Measurements from ENCODE around the gene PPP2R5A.

DNA sequence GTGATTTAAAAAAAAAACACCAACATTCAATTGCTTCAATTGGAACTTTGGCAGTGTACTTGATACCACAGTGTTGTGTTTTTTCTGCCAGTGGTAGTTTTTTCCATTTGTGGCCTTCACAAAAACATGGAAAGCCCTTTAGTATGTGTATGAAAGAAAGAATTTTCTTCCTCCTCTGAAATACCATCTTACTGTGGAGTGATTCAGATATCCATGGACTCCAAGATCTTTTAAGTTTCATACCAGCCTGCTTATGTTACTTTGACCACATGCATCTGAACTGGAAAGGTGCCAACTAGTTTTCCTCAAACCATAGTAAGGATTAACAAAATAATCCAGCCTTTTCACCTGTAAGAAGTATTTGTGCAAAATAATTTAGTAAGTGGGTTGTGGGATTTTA is 3.4 kb downstream of the PPP2R5A start:
- no peak for TF ChIP-seq SP2 (tag by site-specific recombination; IDR thresholded peaks at IDR 0.05)
- TF ChIP-seq ZNF768 (tag by site-specific recombination; IDR thresholded peaks at IDR 0.05), result no peak
- no peak for TF ChIP-seq TCF7L2 (IDR thresholded peaks at IDR 0.05; ENCODE audit: borderline replicate concordance, low read depth, low read length)
- no peak for TF ChIP-seq ZNF169 (tag by site-specific recombination; IDR thresholded peaks at IDR 0.05)
- TF ChIP-seq, protein P1, sequence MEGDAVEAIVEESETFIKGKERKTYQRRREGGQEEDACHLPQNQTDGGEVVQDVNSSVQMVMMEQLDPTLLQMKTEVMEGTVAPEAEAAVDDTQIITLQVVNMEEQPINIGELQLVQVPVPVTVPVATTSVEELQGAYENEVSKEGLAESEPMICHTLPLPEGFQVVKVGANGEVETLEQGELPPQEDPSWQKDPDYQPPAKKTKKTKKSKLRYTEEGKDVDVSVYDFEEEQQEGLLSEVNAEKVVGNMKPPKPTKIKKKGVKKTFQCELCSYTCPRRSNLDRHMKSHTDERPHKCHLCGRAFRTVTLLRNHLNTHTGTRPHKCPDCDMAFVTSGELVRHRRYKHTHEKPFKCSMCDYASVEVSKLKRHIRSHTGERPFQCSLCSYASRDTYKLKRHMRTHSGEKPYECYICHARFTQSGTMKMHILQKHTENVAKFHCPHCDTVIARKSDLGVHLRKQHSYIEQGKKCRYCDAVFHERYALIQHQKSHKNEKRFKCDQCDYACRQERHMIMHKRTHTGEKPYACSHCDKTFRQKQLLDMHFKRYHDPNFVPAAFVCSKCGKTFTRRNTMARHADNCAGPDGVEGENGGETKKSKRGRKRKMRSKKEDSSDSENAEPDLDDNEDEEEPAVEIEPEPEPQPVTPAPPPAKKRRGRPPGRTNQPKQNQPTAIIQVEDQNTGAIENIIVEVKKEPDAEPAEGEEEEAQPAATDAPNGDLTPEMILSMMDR (tag by site-specific recombination; IDR thresholded peaks at IDR 0.05), result no peak
- TF ChIP-seq ZBTB10 (tag by site-specific recombination; IDR thresholded peaks at IDR 0.05), result no peak
- TF ChIP-seq, protein P2, sequence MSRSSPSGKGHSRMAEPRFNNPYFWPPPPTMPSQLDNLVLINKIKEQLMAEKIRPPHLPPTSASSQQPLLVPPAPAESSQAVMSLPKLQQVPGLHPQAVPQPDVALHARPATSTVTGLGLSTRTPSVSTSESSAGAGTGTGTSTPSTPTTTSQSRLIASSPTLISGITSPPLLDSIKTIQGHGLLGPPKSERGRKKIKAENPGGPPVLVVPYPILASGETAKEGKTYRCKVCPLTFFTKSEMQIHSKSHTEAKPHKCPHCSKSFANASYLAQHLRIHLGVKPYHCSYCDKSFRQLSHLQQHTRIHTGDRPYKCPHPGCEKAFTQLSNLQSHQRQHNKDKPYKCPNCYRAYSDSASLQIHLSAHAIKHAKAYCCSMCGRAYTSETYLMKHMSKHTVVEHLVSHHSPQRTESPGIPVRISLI (tag by site-specific recombination; IDR thresholded peaks at IDR 0.05), result no peak
- no peak for TF ChIP-seq ZNF121 (tag by site-specific recombination; IDR thresholded peaks at IDR 0.05)
- TF ChIP-seq ZBTB26 (tag by site-specific recombination; optimal IDR thresholded peaks at IDR 0.05), result no peak

All from HEK293 (cell line).